OCI-LY1 (cell line): Measurements from ENCODE around the gene CHAT.

Experiments used
- CTCF ChIP-seq: fragments of 200-600 bp; sonication (generic), shearing (Covaris generic); IDR thresholded peaks from 2 replicates; pipeline ENCODE4 v1.5.1; 2017; ENCODE audit warnings: mild to moderate bottlenecking, antibody characterized with exemption, low read length, moderate library complexity, mixed read lengths
- EZH2 ChIP-seq: fragments of 200-600 bp; sonication (generic), shearing (Covaris generic); IDR thresholded peaks from 2 replicates; pipeline ENCODE4 v1.8.0; 2017; ENCODE audit warnings: borderline replicate concordance, mixed run types, mild to moderate bottlenecking, antibody characterized with exemption, low read length, moderate library complexity, mixed read lengths

GRCh38 chr10:49602380-49603023 is 11.3 kb upstream of the CHAT start:
- TF ChIP-seq CTCF = no peak
- no peak for TF ChIP-seq EZH2
